ENCODE results near the gene DPYSL3.

DNA sequence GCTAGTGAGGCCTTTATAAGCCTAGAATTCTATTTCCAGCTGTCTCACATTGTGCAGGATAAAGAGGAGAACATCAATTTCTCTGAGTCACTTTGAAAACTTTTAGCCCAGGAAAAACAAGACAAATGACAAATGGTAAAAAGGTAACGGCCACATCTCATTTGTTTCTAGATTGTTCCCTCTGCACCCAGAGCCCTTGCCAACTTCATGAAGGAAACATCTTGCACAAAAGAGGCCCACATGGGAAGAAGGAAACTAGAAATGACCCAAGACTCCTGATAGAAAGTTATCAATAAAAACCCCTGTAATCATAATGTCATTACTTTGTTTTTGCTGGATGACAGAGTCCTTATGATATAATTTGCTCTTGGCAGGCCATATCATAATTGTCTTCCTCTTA, 5.3 kb downstream of the DPYSL3 start:
- TF ChIP-seq, protein P1, sequence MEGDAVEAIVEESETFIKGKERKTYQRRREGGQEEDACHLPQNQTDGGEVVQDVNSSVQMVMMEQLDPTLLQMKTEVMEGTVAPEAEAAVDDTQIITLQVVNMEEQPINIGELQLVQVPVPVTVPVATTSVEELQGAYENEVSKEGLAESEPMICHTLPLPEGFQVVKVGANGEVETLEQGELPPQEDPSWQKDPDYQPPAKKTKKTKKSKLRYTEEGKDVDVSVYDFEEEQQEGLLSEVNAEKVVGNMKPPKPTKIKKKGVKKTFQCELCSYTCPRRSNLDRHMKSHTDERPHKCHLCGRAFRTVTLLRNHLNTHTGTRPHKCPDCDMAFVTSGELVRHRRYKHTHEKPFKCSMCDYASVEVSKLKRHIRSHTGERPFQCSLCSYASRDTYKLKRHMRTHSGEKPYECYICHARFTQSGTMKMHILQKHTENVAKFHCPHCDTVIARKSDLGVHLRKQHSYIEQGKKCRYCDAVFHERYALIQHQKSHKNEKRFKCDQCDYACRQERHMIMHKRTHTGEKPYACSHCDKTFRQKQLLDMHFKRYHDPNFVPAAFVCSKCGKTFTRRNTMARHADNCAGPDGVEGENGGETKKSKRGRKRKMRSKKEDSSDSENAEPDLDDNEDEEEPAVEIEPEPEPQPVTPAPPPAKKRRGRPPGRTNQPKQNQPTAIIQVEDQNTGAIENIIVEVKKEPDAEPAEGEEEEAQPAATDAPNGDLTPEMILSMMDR (IDR thresholded peaks at IDR 0.05): no peak
- TF ChIP-seq POLR2A (IDR thresholded peaks at IDR 0.05): no peak

Data from Peyer's patch (tissue), 4 donors.